B cell (primary cell): ENCODE data around the gene BMP6.

Experiments
- CTCF ChIP-seq: fragments of 200-600 bp; IDR thresholded peaks from one replicate; pipeline ENCODE4 v1.8.0; 2022; ENCODE audit warnings: antibody characterized with exemption, mild to moderate bottlenecking
- EZH2 ChIP-seq: IDR thresholded peaks from 2 replicates; pipeline ENCODE4 v1.6.1; 2012; ENCODE audit warnings: borderline replicate concordance, low read depth, mild to moderate bottlenecking, moderate library complexity, low read length; ENCODE audit not compliant: insufficient read depth, poor library complexity, severe bottlenecking

- TF ChIP-seq CTCF (no peak), EZH2 (no peak)
Observed at GRCh38 chr6:7918403-7918802, 192.5 kb downstream of the BMP6 start.
